ENCODE data around the gene BMP5. TPM values are rescaled to one million over a fixed set of nuclear protein-coding genes. Genes with fewer than 3 reads are reported as not detected.

BMP5 gene
- total and polyA plus RNA-seq, 2 of the 8 experiments (the other 6 are each of a cell fraction or from before 2014, with no cell fraction given): 0.02 TPM; not detected in 1

DNA sequence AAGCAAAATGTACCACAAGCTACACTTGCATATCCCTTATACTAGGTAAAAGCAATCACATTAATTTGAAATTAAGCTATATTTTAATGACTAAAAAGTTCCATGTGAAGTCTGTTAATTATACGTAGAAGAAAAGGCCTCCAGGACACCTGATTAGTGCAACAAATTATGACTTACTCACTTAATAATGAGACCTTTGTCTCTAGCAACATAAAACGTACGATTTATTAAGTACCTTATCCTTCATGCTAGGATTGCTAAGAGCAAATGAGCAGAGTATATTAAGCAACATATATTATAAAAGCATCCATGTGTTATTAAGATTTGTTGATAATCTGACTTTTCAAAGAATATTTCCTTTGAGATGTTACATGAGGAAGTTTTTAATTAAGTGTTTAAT is 2.5 kb downstream of the BMP5 start (continued):
- TF ChIP-seq, protein P1, sequence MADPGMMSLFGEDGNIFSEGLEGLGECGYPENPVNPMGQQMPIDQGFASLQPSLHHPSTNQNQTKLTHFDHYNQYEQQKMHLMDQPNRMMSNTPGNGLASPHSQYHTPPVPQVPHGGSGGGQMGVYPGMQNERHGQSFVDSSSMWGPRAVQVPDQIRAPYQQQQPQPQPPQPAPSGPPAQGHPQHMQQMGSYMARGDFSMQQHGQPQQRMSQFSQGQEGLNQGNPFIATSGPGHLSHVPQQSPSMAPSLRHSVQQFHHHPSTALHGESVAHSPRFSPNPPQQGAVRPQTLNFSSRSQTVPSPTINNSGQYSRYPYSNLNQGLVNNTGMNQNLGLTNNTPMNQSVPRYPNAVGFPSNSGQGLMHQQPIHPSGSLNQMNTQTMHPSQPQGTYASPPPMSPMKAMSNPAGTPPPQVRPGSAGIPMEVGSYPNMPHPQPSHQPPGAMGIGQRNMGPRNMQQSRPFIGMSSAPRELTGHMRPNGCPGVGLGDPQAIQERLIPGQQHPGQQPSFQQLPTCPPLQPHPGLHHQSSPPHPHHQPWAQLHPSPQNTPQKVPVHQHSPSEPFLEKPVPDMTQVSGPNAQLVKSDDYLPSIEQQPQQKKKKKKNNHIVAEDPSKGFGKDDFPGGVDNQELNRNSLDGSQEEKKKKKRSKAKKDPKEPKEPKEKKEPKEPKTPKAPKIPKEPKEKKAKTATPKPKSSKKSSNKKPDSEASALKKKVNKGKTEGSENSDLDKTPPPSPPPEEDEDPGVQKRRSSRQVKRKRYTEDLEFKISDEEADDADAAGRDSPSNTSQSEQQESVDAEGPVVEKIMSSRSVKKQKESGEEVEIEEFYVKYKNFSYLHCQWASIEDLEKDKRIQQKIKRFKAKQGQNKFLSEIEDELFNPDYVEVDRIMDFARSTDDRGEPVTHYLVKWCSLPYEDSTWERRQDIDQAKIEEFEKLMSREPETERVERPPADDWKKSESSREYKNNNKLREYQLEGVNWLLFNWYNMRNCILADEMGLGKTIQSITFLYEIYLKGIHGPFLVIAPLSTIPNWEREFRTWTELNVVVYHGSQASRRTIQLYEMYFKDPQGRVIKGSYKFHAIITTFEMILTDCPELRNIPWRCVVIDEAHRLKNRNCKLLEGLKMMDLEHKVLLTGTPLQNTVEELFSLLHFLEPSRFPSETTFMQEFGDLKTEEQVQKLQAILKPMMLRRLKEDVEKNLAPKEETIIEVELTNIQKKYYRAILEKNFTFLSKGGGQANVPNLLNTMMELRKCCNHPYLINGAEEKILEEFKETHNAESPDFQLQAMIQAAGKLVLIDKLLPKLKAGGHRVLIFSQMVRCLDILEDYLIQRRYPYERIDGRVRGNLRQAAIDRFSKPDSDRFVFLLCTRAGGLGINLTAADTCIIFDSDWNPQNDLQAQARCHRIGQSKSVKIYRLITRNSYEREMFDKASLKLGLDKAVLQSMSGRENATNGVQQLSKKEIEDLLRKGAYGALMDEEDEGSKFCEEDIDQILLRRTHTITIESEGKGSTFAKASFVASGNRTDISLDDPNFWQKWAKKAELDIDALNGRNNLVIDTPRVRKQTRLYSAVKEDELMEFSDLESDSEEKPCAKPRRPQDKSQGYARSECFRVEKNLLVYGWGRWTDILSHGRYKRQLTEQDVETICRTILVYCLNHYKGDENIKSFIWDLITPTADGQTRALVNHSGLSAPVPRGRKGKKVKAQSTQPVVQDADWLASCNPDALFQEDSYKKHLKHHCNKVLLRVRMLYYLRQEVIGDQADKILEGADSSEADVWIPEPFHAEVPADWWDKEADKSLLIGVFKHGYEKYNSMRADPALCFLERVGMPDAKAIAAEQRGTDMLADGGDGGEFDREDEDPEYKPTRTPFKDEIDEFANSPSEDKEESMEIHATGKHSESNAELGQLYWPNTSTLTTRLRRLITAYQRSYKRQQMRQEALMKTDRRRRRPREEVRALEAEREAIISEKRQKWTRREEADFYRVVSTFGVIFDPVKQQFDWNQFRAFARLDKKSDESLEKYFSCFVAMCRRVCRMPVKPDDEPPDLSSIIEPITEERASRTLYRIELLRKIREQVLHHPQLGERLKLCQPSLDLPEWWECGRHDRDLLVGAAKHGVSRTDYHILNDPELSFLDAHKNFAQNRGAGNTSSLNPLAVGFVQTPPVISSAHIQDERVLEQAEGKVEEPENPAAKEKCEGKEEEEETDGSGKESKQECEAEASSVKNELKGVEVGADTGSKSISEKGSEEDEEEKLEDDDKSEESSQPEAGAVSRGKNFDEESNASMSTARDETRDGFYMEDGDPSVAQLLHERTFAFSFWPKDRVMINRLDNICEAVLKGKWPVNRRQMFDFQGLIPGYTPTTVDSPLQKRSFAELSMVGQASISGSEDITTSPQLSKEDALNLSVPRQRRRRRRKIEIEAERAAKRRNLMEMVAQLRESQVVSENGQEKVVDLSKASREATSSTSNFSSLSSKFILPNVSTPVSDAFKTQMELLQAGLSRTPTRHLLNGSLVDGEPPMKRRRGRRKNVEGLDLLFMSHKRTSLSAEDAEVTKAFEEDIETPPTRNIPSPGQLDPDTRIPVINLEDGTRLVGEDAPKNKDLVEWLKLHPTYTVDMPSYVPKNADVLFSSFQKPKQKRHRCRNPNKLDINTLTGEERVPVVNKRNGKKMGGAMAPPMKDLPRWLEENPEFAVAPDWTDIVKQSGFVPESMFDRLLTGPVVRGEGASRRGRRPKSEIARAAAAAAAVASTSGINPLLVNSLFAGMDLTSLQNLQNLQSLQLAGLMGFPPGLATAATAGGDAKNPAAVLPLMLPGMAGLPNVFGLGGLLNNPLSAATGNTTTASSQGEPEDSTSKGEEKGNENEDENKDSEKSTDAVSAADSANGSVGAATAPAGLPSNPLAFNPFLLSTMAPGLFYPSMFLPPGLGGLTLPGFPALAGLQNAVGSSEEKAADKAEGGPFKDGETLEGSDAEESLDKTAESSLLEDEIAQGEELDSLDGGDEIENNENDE (IDR thresholded peaks at IDR 0.05; ENCODE audit: insufficient replicate concordance, low read length): no peak
- TF ChIP-seq EZH2 (IDR thresholded peaks at IDR 0.05; ENCODE audit: low read depth, low read length, severe bottlenecking): no peak
